ENCODE data around the gene EPHA3.

DNA sequence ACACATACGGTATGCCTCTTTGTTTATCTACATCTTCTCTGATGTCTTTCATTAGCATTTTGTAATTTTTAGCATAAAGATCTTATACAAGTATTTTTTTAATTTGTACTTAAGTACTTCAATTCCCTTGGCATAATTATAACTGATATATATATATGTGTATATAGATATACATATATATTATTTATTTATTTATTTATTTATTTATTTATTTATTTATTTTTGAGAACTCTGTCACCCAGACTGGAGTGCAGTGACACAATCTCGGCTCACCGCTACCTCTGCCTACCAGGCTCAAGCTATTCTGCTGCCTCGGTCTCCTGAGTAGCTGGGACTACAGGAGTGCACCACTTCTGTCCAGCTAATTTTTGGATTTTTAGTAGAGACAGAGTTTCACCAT, 382.7 kb downstream of the EPHA3 start:
- TF ChIP-seq GABPA (tag; conservative IDR thresholded peaks at IDR 0.05; ENCODE audit: low read depth) (no peak), ZNF165 (CRISPR knock-in tag; IDR thresholded peaks at IDR 0.05; ENCODE audit: borderline replicate concordance) (no peak), RFX5 (IDR thresholded peaks at IDR 0.05; ENCODE audit: low read depth, low read length) (no peak), FOXM1 (IDR thresholded peaks at IDR 0.05; ENCODE audit: low read depth) (no peak), FOXM1 (CRISPR knock-in tag; IDR thresholded peaks at IDR 0.05; ENCODE audit: low read depth) (no peak)

Measured in K562 (cell line).